SH-SY5Y (cell line): ENCODE measurements around the gene ICAM1.

Source experiments
- GATA2 ChIP-seq: IDR thresholded peaks from 2 replicates; pipeline ENCODE4 v1.6.1; 2011; ENCODE audit warnings: mild to moderate bottlenecking, low read depth, low read length
- GATA3 ChIP-seq: IDR thresholded peaks from 2 replicates; pipeline ENCODE4 v1.6.1; 2011; ENCODE audit warnings: low read depth, mild to moderate bottlenecking, low read length, moderate library complexity

- TF ChIP-seq GATA2 (no peak), GATA3 (no peak)
Measured at GRCh38 chr19:10235003-10235402, 35.9 kb upstream of the ICAM1 start.
